ENCODE results near the gene IL5RA. TPM values are rescaled to one million over a fixed set of nuclear protein-coding genes. Genes with fewer than 3 reads are reported as not detected.
A peak's percentile ranks its signal among the peaks of the same experiment; 100 is the strongest.

IL5RA gene
- total and polyA plus RNA-seq, 9 of the 15 experiments (the other 6 are each of a cell fraction or from before 2014, with no cell fraction given): 0.07 to 0.28 (median 0.14) TPM; not detected in 4

DNA sequence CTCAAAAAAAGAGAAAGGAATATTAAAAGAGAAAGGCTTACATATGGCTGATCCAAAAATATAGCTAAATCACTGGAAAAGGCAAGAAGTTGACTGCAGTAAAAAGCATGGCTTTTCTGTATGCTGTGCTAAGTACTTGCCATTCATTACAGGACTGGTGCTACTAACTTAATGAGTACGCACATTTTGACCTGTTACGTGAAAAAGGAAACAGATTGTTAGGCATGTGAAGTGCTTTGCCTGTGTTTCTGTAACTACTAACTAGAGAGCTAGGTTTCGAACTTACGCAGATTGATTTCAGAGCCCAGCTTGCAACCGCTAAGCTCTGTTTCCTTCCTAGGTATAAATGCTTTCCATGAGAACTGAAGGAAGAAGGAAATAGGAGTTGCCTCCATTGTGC lies 19.4 kb upstream of the IL5RA start:
- FAIRE-seq (no peak), ATAC-seq (no peak), DNase-seq (ENCODE audit: extremely low read depth in 1 of 4, low spot score in 3 of 4) (no peak)
- POLR2A ChIA-PET: interaction anchor here (0.7 to 1.4 kb wide), 4 partner anchors 12 to 44 kb away, joined by 3 to 5 read pairs (median 3); no protein-coding TSS in a partner anchor
- TF ChIP-seq ESRRB (CRISPR knock-in tag; IDR thresholded peaks at IDR 0.05; ENCODE audit: borderline replicate concordance): no peak
- no peak for TF ChIP-seq KLF16 (IDR thresholded peaks at IDR 0.05)
- no peak for TF ChIP-seq HNRNPL (IDR thresholded peaks at IDR 0.05; ENCODE audit: low read depth, low read length)
- H4K20me1 ChIP-seq (replicated peaks; ENCODE audit: control insufficient read depth, insufficient read depth, low read length): no peaks in the 10 kb centered on the region
- no peak overlapping the region for H3K27ac ChIP-seq (ENCODE audit: extremely low read depth, low read depth, low read length)
- no peak overlapping the region for H3K9ac ChIP-seq (ENCODE audit: insufficient read depth in 1 of 2, low read depth in 2 of 2, low read length in 2 of 2)
- H3K4me3 ChIP-seq: no peak overlapping the region
- H3K9me1 ChIP-seq (ENCODE audit: control insufficient read depth, insufficient read depth, low read length): no peaks in the 10 kb centered on the region
- BruUV-seq (replicated peaks): no TSS peak
- in situ Hi-C loops (cut with MboI): no loop called here
- H2AFZ ChIP-seq (ENCODE audit: low read depth, low read length): no peak overlapping the region
- H3K79me2 ChIP-seq (ENCODE audit: control insufficient read depth, insufficient read depth, low read length): peaks cover 71% of the 10 kb centered on the region
- H3K4me1 ChIP-seq (replicated peaks in 1 of 2; ENCODE audit: control insufficient read depth in 2 of 2, insufficient read depth in 2 of 2, low read length in 2 of 2): peaks cover 4 to 15% of the 10 kb centered on the region in 2 experiments; a peak in 3 of 5 replicates
- WGBS (ENCODE audit: insufficient coverage, low coverage, missing lambda C conversion rate): 75% methylated on average over 5 of the region's 5 CpGs
- intact Hi-C loops (cut with micrococcal nuclease): no loop called here
- H3K36me3 ChIP-seq (ENCODE audit: control insufficient read depth, insufficient read depth, low read length): peaks cover 52% of the 10 kb centered on the region
- H3K9me3 ChIP-seq (replicated peaks; ENCODE audit: control insufficient read depth, insufficient read depth, low read depth, low read length): no peaks in the 10 kb centered on the region
- CTCF ChIA-PET (ENCODE audit: low intra/inter-chr PET ratio): interaction anchor here (0.5 kb wide), 1 partner anchor 1173 kb away, joined by 4 read pairs; the partner anchor contains the start of gene SETMAR
- H3K27me3 ChIP-seq (ENCODE audit: control insufficient read depth in 2 of 2, insufficient read depth in 2 of 2, low read length in 2 of 2): no peaks in the 10 kb centered on the region
- H3K4me2 ChIP-seq (ENCODE audit: insufficient read depth, low read length): no peak overlapping the region; the same call in 1 of the 2 replicates

DNA sequence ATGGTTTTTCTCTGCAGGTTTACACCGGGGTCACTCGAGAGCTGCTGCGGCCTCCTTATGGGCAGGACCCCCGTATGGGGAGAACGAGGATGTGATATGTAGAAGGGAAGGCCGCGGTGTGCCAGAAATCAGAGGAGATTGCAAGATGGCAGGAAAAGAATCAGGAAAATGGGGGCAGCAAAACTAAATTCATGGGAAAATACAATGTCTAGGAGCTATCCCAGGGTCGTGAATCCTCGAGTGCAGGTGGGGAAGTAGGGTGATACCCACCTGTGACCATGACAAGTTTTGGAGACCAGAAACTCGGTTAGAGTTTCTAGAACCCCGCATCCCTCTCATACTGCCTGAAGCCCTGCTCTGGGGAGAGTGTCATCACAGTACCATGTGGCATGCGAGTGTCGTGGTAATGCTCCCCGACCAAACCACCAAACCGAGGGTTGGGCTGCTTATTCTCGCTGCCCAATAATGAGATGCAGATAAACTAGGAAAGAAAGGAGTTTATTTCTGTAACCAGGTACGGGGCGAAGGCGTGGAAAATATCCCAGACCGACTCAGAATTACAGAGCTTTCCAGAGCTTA lies 17.3 kb upstream of the IL5RA start:
- H2AFZ ChIP-seq (ENCODE audit: low read depth, low read length): peak overlapping the region; percentile 87
- CTCF ChIA-PET (ENCODE audit: low intra/inter-chr PET ratio): no interaction called here
- POLR2A ChIA-PET: interaction anchor here (0.8 kb wide), 2 partner anchors 30 to 1134 kb away, joined by 3 to 4 read pairs; no protein-coding TSS in a partner anchor
- WGBS (ENCODE audit: insufficient coverage, low coverage, missing lambda C conversion rate): under 1% methylated on average over 20 of the region's 20 CpGs
- no peaks in the 10 kb centered on the region for H4K20me1 ChIP-seq (replicated peaks; ENCODE audit: control insufficient read depth, insufficient read depth, low read length)
- H3K79me2 ChIP-seq (ENCODE audit: control insufficient read depth, insufficient read depth, low read length): peaks cover 50% of the 10 kb centered on the region
- in situ Hi-C loops (cut with MboI) (no loop called here), intact Hi-C loops (cut with micrococcal nuclease) (no loop called here)
- H3K36me3 ChIP-seq (ENCODE audit: control insufficient read depth, insufficient read depth, low read length): peaks cover 32% of the 10 kb centered on the region
- BruUV-seq (replicated peaks): TSS peak; percentile 58
- peak overlapping the region; percentile 98 for H3K27ac ChIP-seq (ENCODE audit: extremely low read depth, low read depth, low read length)
- H3K9me1 ChIP-seq (ENCODE audit: control insufficient read depth, insufficient read depth, low read length): no peaks in the 10 kb centered on the region
- H3K9ac ChIP-seq (ENCODE audit: insufficient read depth in 1 of 2, low read depth in 2 of 2, low read length in 2 of 2): peak overlapping the region; percentile 99 to 100
- peak overlapping the region; percentile 94 for H3K4me3 ChIP-seq
- H3K4me1 ChIP-seq (replicated peaks in 1 of 2; ENCODE audit: control insufficient read depth in 2 of 2, insufficient read depth in 2 of 2, low read length in 2 of 2): peaks cover 4 to 15% of the 10 kb centered on the region in 2 experiments; a peak in 3 of 5 replicates
- DNase-seq (ENCODE audit: extremely low read depth in 1 of 4, low spot score in 3 of 4) (peak; percentile 25 to 38 (median 30)), FAIRE-seq (no peak), ATAC-seq (peak; percentile 60)
- no peaks in the 10 kb centered on the region for H3K27me3 ChIP-seq (ENCODE audit: control insufficient read depth in 2 of 2, insufficient read depth in 2 of 2, low read length in 2 of 2)
- H3K4me2 ChIP-seq (ENCODE audit: insufficient read depth, low read length): peak overlapping the region; percentile 92
- no peaks in the 10 kb centered on the region for H3K9me3 ChIP-seq (replicated peaks; ENCODE audit: control insufficient read depth, insufficient read depth, low read depth, low read length)
- TF ChIP-seq ELK3 (CRISPR knock-in tag; IDR thresholded peaks at IDR 0.05): no peak
- TF ChIP-seq E2F6 (IDR thresholded peaks at IDR 0.05; ENCODE audit: borderline replicate concordance in 1 of 2, extremely low read depth in 1 of 2, insufficient read depth in 1 of 2, insufficient read length in 1 of 2, low read depth in 1 of 2, low read length in 1 of 2, poor library complexity in 1 of 2, severe bottlenecking in 1 of 2): peak; percentile 11 to 64
- 0 out of 2 replicates have a peak, but pooled peaks have one; percentile 20 for TF ChIP-seq ZNF592 (IDR thresholded peaks at IDR 0.05)
- no peak for TF ChIP-seq KDM2B (CRISPR knock-in tag; IDR thresholded peaks at IDR 0.05)

Measured in K562 (cell line).